GM12864 (cell line): ENCODE results near the gene PRPF40A.
"Not testable (repeated sequence)": the region's sequence is repeated elsewhere in the genome, so short reads cannot be mapped to it uniquely, and the experiment has no call there.

Source experiments
- DNase-seq: peaks from one replicate; pipeline ENCODE4 v3.0.0-alpha.2; 2011; ENCODE audit warnings: low read depth
- H3K4me3 ChIP-seq: 2 replicates; pipeline ENCODE4 v1.5.1; 2011; ENCODE audit warnings: mild to moderate bottlenecking, low read depth, low read length, control low read depth
- CTCF ChIP-seq: IDR thresholded peaks from 2 replicates; pipeline ENCODE4 v1.5.1; 2011; ENCODE audit warnings: low read depth, mild to moderate bottlenecking, moderate library complexity, low read length, control low read depth, inconsistent platforms; ENCODE audit errors: missing control alignments

The PRPF40A gene

GRCh38 chr2:152717228-152718075, at the start of gene PRPF40A:
TSS of gene PRPF40A (minus strand) at chr2:152717461. CDS start at chr2:152717439, 22 bp downstream.
- TF ChIP-seq CTCF = peak; percentile 4
- DNase-seq = peak; percentile 95
- peak within 1 kb of the TSS; percentile 96 for H3K4me3 ChIP-seq

GRCh38 chr2:152766928-152767327, 49.7 kb upstream of the PRPF40A start:
- H3K4me3 ChIP-seq = no peak overlapping the region
- no peak for TF ChIP-seq CTCF
- DNase-seq = no peak

- H3K4me3 ChIP-seq = no peak overlapping the region
- TF ChIP-seq CTCF = no peak
- no peak for DNase-seq
Measured at GRCh38 chr2:152763651-152764050, 46.4 kb upstream of the PRPF40A start.

GRCh38 chr2:152763208-152763607, 45.9 kb upstream of the PRPF40A start:
- not testable (repeated sequence) for H3K4me3 ChIP-seq, DNase-seq

GRCh38 chr2:152762202-152762601, 44.9 kb upstream of the PRPF40A start:
- DNase-seq = no peak
- TF ChIP-seq CTCF = no peak
- H3K4me3 ChIP-seq = no peak overlapping the region

GRCh38 chr2:152761214-152761613, 44.0 kb upstream of the PRPF40A start:
- TF ChIP-seq CTCF = no peak
- no peak for DNase-seq
- no peak overlapping the region for H3K4me3 ChIP-seq

GRCh38 chr2:152759290-152760072, 42.2 kb upstream of the PRPF40A start:
- no peak for TF ChIP-seq CTCF
- DNase-seq = no peak
- no peak overlapping the region for H3K4me3 ChIP-seq
